Endothelial cell of umbilical vein (primary cell): ENCODE results near the gene NCAN.
A peak's percentile ranks its signal among the peaks of the same experiment; 100 is the strongest.

ENCODE experiments used
- CTCF ChIP-seq, 2 donors: IDR thresholded peaks; 1 replicate in 1 of 2; 2 replicates in 1 of 2; pipeline ENCODE4 v1.5.1; 2011; ENCODE audit warnings: low read length in 2 of 2, mild to moderate bottlenecking in 2 of 2, moderate library complexity in 2 of 2, control low read depth in 1 of 2, inconsistent platforms in 1 of 2, low read depth in 1 of 2; ENCODE audit not compliant: insufficient read depth in 1 of 2; ENCODE audit errors: extremely low read depth in 1 of 2
- EZH2 ChIP-seq: IDR thresholded peaks from 2 replicates; pipeline ENCODE4 v1.6.1; 2012; ENCODE audit warnings: borderline replicate concordance, low read depth, mild to moderate bottlenecking, moderate library complexity, low read length, inconsistent platforms; ENCODE audit not compliant: severe bottlenecking
- MYC ChIP-seq: IDR thresholded peaks from one replicate; pipeline ENCODE4 v1.6.1; 2011; ENCODE audit warnings: mild to moderate bottlenecking, low read depth, low read length
- POLR2A ChIP-seq: IDR thresholded peaks from 2 replicates; pipeline ENCODE4 v1.6.1; 2012; ENCODE audit warnings: low read depth, mild to moderate bottlenecking, control low read depth, low read length
- POLR2AphosphoS5 ChIP-seq: IDR thresholded peaks from 2 replicates; pipeline ENCODE4 v1.6.1; 2012; ENCODE audit warnings: low read depth, mild to moderate bottlenecking, control low read depth, low read length, moderate library complexity; ENCODE audit not compliant: insufficient read depth

- TF ChIP-seq MYC = peak; percentile 5
- peak; percentile 70 for TF ChIP-seq POLR2A
- no peak for TF ChIP-seq EZH2
- TF ChIP-seq CTCF (IDR thresholded peaks at IDR 0.05; ENCODE audit: extremely low read depth in 1 of 2, insufficient read depth in 1 of 2, low read depth in 1 of 2, low read length in 2 of 2) = no peak
- TF ChIP-seq POLR2AphosphoS5 = peak; percentile 76
These were observed 8.5 kb upstream of the NCAN start, which contains the start of gene NR2C2AP for GRCh38 chr19:19203012-19203856.
